Adrenal gland (tissue), 5 donors: Measurements from ENCODE around the gene FYCO1.

Experiments used
- POLR2A ChIP-seq, 2 donors: fragments of 450-650 bp; IDR thresholded peaks; one replicate each; pipeline ENCODE4 v1.6.1; 2017; ENCODE audit warnings: antibody characterized with exemption in 2 of 2, mild to moderate bottlenecking in 2 of 2, moderate library complexity in 1 of 2
- TF ChIP-seq, protein P1 (sequence below), 6 experiments: fragments of 450-650 bp in 4 of 6; fragments of 200-600 bp in 2 of 6; sonication (generic) in 1 of 6; IDR thresholded peaks; 1 replicate in 5 of 6; 2 replicates in 1 of 6; pipeline versions ENCODE4 v1.5.1 to v1.8.0; 2016 to 2021; ENCODE audit warnings: antibody characterized with exemption in 6 of 6, mild to moderate bottlenecking in 2 of 6, moderate library complexity in 1 of 6
- donor health status: DM: no; HTN: no; CAD: no.

DNA sequence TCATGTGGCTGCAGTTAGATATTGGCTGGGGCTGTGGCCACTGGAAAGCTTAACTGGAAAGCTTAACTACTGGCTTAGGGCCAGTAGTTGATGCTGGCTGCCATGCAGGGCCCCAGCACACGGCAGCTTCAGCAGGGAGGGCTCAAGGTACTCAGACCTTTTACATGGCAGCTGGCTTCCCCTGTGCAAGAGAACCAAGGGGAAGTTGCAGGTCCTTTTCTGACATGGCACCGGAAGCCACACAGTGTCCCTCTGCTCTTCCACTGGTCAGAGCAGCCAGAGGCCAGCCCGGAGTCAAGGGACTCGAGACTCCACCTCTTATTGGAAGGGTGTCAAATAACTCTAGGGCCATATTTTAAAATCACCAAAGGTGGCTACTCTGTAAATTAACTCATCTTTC, 84.7 kb downstream of the FYCO1 start:
- TF ChIP-seq, protein P1, sequence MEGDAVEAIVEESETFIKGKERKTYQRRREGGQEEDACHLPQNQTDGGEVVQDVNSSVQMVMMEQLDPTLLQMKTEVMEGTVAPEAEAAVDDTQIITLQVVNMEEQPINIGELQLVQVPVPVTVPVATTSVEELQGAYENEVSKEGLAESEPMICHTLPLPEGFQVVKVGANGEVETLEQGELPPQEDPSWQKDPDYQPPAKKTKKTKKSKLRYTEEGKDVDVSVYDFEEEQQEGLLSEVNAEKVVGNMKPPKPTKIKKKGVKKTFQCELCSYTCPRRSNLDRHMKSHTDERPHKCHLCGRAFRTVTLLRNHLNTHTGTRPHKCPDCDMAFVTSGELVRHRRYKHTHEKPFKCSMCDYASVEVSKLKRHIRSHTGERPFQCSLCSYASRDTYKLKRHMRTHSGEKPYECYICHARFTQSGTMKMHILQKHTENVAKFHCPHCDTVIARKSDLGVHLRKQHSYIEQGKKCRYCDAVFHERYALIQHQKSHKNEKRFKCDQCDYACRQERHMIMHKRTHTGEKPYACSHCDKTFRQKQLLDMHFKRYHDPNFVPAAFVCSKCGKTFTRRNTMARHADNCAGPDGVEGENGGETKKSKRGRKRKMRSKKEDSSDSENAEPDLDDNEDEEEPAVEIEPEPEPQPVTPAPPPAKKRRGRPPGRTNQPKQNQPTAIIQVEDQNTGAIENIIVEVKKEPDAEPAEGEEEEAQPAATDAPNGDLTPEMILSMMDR (IDR thresholded peaks at IDR 0.05): no peak
- TF ChIP-seq POLR2A (IDR thresholded peaks at IDR 0.05): no peak
